ENCODE data around the gene ERC1.
"Not testable (repeated sequence)": the region's sequence is repeated elsewhere in the genome, so short reads cannot be mapped to it uniquely, and the experiment has no call there.

Gene ERC1

DNA sequence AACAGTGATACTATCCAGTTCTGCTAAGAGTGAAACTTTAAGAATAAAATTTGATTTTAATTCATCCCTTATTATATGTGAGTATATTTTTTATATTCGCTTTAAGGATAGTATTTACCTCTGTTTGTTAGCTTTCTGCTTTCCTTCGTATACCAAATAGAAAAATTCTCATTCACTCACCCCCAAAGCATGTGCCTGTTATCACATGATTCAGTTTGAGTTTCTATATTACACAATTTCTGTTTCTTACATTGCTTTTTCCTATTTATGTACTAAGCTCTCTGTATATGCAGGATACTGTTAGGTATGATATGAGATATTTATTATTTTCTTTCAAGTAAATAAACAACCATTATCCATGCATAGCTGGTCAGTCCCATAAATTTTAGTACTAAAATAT is 328.2 kb downstream of the ERC1 start:
- no peak overlapping the region for H3K4me3 ChIP-seq (ENCODE audit: low read length)
- H3K4me1 ChIP-seq (ENCODE audit: control insufficient read depth, insufficient read depth, low read length) = peaks cover 12% of the 10 kb centered on the region
- H3K9ac ChIP-seq (ENCODE audit: low read length) = no peak overlapping the region
- no peaks in the 10 kb centered on the region for H3K9me3 ChIP-seq (ENCODE audit: control insufficient read depth, low read length)
- H3K36me3 ChIP-seq (ENCODE audit: control insufficient read depth, insufficient read depth, low read length) = no peaks in the 10 kb centered on the region
- no peaks in the 10 kb centered on the region for H3K27me3 ChIP-seq (ENCODE audit: control insufficient read depth, insufficient read depth, low read length)

DNA sequence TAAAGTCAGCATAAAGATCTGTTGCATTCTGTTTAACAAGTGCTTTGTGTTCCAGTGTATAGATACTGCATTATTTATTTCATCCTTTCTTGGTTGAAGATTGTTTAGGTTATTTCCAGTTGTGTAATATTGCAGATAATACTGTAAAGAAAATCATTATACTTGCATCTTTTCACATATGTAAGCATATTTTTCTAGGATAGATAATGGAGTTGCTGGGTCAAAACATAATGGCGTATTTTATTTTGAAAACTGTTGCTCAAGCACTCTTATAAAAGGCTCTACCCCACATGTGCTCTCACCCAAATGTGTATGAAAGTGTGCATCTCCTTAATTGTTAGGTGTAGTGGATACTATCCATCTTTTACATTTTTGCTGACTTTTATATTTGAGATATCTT is 329.0 kb downstream of the ERC1 start:
- no peaks in the 10 kb centered on the region for H3K27me3 ChIP-seq (ENCODE audit: control insufficient read depth, insufficient read depth, low read length)
- H3K36me3 ChIP-seq (ENCODE audit: control insufficient read depth, insufficient read depth, low read length) = no peaks in the 10 kb centered on the region
- no peaks in the 10 kb centered on the region for H3K9me3 ChIP-seq (ENCODE audit: control insufficient read depth, low read length)
- no peak overlapping the region for H3K9ac ChIP-seq (ENCODE audit: low read length)
- peaks cover 12% of the 10 kb centered on the region for H3K4me1 ChIP-seq (ENCODE audit: control insufficient read depth, insufficient read depth, low read length)
- no peak overlapping the region for H3K4me3 ChIP-seq (ENCODE audit: low read length)

DNA sequence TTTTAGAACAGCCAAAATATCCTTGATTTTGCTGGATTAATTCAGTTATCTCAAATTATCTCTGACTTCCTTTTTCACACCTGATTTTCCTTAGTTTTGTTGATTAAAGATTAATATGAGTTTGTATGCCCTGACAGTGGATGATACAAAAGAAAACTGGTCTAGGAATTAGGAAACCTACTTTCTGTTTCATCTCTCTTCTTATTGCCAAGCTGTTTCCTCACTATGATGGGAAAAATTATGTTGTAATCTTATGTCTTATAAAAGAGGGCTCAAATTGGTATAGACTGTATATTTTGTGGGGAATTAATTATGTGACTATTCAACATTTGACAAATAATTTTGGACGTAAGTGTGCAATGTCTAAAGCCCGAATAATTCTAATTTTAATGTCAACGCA is 331.8 kb downstream of the ERC1 start:
- Histone ChIP-seq H3K9ac (ENCODE audit: low read length) (no peak overlapping the region), H3K36me3 (ENCODE audit: control insufficient read depth, insufficient read depth, low read length) (no peaks in the 10 kb centered on the region), H3K4me1 (ENCODE audit: control insufficient read depth, insufficient read depth, low read length) (peaks cover 12% of the 10 kb centered on the region), H3K27me3 (ENCODE audit: control insufficient read depth, insufficient read depth, low read length) (no peaks in the 10 kb centered on the region), H3K4me3 (ENCODE audit: low read length) (no peak overlapping the region), H3K9me3 (ENCODE audit: control insufficient read depth, low read length) (no peaks in the 10 kb centered on the region)

DNA sequence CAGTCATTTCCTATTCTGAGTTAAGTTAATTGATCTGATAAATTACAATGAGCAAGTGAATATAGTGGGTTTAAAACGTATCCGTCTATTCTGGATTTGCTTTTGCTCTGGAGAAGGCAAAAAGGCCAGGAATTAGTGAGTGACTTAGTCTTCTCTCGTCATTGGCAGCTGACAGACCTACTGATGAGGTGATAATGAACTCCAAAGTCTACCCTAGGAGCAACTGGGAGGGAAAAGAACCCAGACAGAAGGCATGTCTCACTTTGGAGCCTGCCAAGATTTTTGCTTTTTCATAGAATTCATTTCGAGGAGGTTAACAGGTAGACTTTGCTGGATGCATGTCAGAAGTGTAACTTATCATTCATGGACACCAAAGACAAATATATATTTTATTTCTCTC is 333.1 kb downstream of the ERC1 start:
- H3K27me3 ChIP-seq (ENCODE audit: control insufficient read depth, insufficient read depth, low read length) = no peaks in the 10 kb centered on the region
- H3K4me1 ChIP-seq (ENCODE audit: control insufficient read depth, insufficient read depth, low read length) = peaks cover under 1% of the 10 kb centered on the region
- H3K36me3 ChIP-seq (ENCODE audit: control insufficient read depth, insufficient read depth, low read length) = no peaks in the 10 kb centered on the region
- no peaks in the 10 kb centered on the region for H3K9me3 ChIP-seq (ENCODE audit: control insufficient read depth, low read length)
- no peak overlapping the region for H3K9ac ChIP-seq (ENCODE audit: low read length)
- H3K4me3 ChIP-seq (ENCODE audit: low read length) = no peak overlapping the region

DNA sequence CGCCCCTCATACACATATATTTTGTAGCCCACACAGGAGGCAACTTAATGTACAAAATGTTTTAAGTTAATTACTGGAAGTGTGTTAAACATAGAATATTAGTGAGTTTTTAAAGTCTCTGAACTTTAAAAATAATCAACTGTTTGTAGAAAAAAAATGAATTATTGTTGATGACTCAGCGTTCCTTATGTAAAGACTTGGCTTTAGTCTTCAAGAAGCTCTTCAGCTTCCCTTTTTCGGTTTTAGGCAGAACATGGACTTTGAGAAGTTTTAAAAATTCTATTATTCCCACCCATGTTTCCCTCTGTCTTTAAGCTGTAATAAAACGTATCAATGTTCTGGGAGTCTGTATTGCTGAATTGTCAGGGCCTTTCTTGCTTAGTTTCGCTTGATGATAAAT is 333.9 kb downstream of the ERC1 start:
- no peaks in the 10 kb centered on the region for H3K27me3 ChIP-seq (ENCODE audit: control insufficient read depth, insufficient read depth, low read length)
- H3K9me3 ChIP-seq (ENCODE audit: control insufficient read depth, low read length) = no peaks in the 10 kb centered on the region
- H3K4me1 ChIP-seq (ENCODE audit: control insufficient read depth, insufficient read depth, low read length) = no peaks in the 10 kb centered on the region
- H3K9ac ChIP-seq (ENCODE audit: low read length) = no peak overlapping the region
- no peak overlapping the region for H3K4me3 ChIP-seq (ENCODE audit: low read length)
- no peaks in the 10 kb centered on the region for H3K36me3 ChIP-seq (ENCODE audit: control insufficient read depth, insufficient read depth, low read length)

DNA sequence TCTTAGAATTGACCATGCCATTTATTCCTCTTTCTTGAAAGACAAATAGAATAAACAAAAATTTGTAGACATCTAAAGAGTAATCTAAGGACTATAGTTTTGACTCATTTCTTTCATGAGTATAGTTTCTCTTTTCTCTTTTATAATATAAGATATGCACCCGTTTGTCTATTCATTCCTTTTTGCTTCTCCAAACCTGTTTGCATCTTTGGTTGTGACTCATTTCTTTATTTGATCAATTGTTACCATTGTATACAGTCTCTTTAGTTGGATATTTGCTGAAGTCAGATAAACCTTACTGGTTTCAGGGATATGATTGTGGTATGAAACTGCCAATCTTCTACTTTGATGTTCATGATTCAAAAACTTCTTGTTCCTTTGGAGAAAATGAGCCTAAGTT is 334.6 kb downstream of the ERC1 start:
- no peaks in the 10 kb centered on the region for H3K9me3 ChIP-seq (ENCODE audit: control insufficient read depth, low read length)
- no peaks in the 10 kb centered on the region for H3K36me3 ChIP-seq (ENCODE audit: control insufficient read depth, insufficient read depth, low read length)
- H3K27me3 ChIP-seq (ENCODE audit: control insufficient read depth, insufficient read depth, low read length) = no peaks in the 10 kb centered on the region
- H3K4me1 ChIP-seq (ENCODE audit: control insufficient read depth, insufficient read depth, low read length) = no peaks in the 10 kb centered on the region
- H3K9ac ChIP-seq (ENCODE audit: low read length) = no peak overlapping the region
- no peak overlapping the region for H3K4me3 ChIP-seq (ENCODE audit: low read length)

DNA sequence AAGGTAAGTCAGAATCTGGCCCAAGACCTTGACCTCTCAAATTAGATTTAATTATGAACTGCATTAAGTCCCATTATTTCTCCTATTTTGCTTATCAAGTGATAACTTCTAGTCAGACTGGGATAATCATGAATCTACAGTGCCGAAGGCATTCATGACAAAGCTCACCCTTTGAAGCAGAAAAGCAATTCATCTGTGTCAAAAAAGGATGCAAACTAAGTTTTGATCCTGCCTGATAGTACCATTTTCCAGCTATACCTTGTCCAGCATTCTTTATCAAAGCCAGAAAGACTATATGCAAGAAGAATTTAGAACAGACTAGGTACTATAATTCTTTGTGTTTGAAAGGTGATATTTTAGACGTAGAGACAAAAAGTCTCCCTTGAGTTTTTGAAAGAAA is 335.2 kb downstream of the ERC1 start:
- Histone ChIP-seq H3K9ac (ENCODE audit: low read length) (no peak overlapping the region), H3K36me3 (ENCODE audit: control insufficient read depth, insufficient read depth, low read length) (no peaks in the 10 kb centered on the region), H3K4me3 (ENCODE audit: low read length) (no peak overlapping the region), H3K9me3 (ENCODE audit: control insufficient read depth, low read length) (no peaks in the 10 kb centered on the region), H3K4me1 (ENCODE audit: control insufficient read depth, insufficient read depth, low read length) (no peaks in the 10 kb centered on the region), H3K27me3 (ENCODE audit: control insufficient read depth, insufficient read depth, low read length) (no peaks in the 10 kb centered on the region)

DNA sequence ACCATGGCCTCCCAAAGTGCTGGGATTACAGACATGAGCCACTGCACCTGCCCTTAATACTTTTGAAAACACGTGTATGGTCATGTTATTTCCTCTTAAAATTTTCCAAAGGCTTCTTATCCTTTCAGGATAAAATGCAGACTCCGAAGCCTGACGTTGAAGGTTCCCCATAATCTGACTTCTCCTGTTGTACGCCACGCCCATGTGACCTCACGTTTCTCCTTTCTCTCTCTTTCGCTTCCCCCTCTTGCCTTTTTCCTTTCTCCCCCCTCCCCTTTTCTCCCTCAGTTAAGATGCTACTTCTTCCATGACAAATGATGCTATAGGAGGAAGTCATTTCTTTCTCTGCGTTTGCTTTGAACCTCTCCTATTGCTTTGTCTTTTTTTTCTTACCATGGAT is 337.4 kb downstream of the ERC1 start:
- no peak overlapping the region for H3K9ac ChIP-seq (ENCODE audit: low read length)
- H3K36me3 ChIP-seq (ENCODE audit: control insufficient read depth, insufficient read depth, low read length) = no peaks in the 10 kb centered on the region
- H3K4me3 ChIP-seq (ENCODE audit: low read length) = no peak overlapping the region
- no peaks in the 10 kb centered on the region for H3K4me1 ChIP-seq (ENCODE audit: control insufficient read depth, insufficient read depth, low read length)
- H3K9me3 ChIP-seq (ENCODE audit: control insufficient read depth, low read length) = no peaks in the 10 kb centered on the region
- H3K27me3 ChIP-seq (ENCODE audit: control insufficient read depth, insufficient read depth, low read length) = no peaks in the 10 kb centered on the region

DNA sequence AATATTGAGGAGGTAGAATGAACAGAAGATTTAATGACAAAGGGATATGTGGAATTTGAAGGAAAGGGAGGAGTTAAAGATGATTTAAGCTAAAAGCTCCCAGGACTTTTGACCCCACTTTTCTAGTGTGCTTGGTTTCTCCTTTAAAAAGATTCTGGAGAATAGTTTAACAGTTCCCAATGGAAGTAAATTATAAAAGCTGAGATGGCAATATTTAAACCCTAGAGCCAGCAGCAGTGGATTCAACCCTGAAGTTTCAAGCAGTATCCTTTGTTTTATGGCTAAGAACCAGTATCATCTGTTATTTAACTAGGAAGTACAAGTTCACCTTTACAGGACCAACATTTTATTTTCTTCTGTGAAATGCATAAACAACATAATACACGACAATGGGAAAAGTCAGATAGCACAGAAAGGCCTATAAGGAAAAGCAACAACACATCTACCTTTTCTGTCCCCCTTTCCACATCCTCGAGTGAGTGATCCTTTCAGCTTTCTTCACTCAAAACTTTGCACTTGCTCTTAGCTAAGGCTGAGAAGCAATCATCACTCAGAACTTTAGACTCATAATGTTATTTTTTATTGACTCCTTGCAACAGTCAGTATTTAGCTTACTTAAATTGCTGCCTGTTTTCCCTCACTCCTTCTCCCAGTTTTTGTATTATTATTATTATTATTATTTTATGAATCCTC is 338.9 kb downstream of the ERC1 start:
- H3K9me3 ChIP-seq (ENCODE audit: control insufficient read depth, low read length) = no peaks in the 10 kb centered on the region
- no peaks in the 10 kb centered on the region for H3K27me3 ChIP-seq (ENCODE audit: control insufficient read depth, insufficient read depth, low read length)
- H3K36me3 ChIP-seq (ENCODE audit: control insufficient read depth, insufficient read depth, low read length) = no peaks in the 10 kb centered on the region
- H3K9ac ChIP-seq (ENCODE audit: low read length) = no peak overlapping the region
- H3K4me1 ChIP-seq (ENCODE audit: control insufficient read depth, insufficient read depth, low read length) = no peaks in the 10 kb centered on the region
- H3K4me3 ChIP-seq (ENCODE audit: low read length) = no peak overlapping the region

DNA sequence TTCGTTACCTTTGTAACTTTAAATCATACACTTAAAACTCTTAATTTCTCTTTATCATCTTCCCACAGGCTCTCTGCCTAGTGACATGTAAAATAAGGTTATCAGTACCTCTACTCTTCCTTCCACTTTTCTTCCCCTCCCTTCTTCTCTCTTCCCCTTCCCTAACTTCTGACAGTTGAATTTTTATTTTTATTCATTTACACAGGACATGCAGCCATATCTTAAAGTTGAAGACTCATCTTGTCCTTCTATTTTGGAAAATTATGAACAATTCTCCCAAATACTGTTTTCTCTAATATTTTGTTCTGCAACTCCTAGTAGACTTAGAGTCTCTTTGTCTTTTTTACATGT is 339.4 kb downstream of the ERC1 start:
- no peak overlapping the region for H3K4me3 ChIP-seq (ENCODE audit: low read length)
- no peaks in the 10 kb centered on the region for H3K36me3 ChIP-seq (ENCODE audit: control insufficient read depth, insufficient read depth, low read length)
- no peaks in the 10 kb centered on the region for H3K9me3 ChIP-seq (ENCODE audit: control insufficient read depth, low read length)
- no peaks in the 10 kb centered on the region for H3K27me3 ChIP-seq (ENCODE audit: control insufficient read depth, insufficient read depth, low read length)
- no peak overlapping the region for H3K9ac ChIP-seq (ENCODE audit: low read length)
- no peaks in the 10 kb centered on the region for H3K4me1 ChIP-seq (ENCODE audit: control insufficient read depth, insufficient read depth, low read length)

DNA sequence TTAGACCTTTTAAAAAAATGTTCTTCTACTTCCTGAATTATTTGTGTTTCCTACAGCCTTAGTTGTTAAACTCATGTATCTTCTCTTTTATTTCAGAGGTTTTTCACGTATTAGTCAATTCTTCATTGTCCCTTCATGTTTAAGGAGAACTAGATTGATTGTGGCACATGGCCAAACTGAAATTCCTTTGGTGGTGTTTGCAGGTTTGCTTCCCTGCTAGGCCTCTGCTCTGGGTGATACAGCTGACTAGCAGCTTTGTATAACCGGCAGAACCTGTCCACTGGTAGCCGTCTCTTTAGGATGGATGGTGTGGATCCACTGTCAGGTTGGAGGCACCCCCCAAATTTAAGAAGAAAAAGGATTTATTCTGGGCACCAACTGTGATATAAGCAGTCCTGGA is 341.3 kb downstream of the ERC1 start:
- H3K9me3 ChIP-seq (ENCODE audit: control insufficient read depth, low read length) = no peaks in the 10 kb centered on the region
- H3K4me1 ChIP-seq (ENCODE audit: control insufficient read depth, insufficient read depth, low read length) = no peaks in the 10 kb centered on the region
- H3K4me3 ChIP-seq (ENCODE audit: low read length) = no peak overlapping the region
- H3K9ac ChIP-seq (ENCODE audit: low read length) = no peak overlapping the region
- H3K27me3 ChIP-seq (ENCODE audit: control insufficient read depth, insufficient read depth, low read length) = no peaks in the 10 kb centered on the region
- no peaks in the 10 kb centered on the region for H3K36me3 ChIP-seq (ENCODE audit: control insufficient read depth, insufficient read depth, low read length)

DNA sequence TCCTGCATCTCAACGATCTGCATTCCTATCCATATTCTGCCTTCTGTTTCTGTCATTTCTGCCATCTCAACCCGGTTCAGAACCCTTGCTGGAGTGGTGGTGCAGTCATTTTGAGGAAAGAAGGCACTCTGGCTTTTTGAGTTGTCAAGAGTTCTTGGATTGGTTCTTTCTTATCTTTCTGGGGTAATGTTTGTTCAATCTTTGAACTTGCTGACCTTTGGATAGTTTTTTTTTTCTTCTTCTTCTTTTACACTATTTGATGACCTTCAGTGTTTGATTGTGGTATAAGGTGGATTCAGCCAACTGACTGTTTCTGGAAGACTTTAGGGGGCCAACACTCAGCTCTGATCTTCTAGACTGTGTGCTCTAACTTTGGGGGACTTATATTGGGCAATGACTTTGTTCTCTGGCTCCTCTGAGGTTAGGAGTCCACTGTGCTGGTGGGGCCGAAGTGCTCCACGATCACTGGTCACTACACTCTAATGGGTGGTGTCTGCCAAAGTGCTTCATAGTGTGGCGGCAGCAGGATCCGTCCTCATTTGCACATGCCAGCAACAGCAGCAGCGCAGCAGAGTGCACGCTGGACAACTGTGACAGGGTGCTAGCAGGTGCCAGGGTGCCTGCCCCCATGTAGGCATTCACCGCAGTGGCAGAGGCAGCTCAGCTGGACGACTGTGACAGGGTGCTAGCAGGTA is 347.6 kb downstream of the ERC1 start:
- H3K4me3 ChIP-seq (ENCODE audit: low read length) = no peak overlapping the region

DNA sequence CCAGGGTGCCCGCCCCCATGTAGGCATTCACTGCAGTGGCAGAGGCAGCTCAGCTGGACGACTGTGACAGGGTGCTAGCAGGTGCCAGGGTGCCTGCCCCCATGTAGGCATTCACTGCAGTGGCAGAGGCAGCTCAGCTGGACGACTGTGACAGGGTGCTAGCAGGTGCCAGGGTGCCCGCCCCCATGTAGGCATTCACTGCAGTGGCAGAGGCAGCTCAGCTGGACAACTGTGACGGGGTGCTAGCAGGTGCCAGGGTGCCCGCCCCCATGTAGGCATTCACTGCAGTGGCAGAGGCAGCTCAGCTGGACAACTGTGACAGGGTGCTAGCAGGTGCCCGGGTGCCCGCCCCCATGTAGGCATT is 348.1 kb downstream of the ERC1 start:
- not testable (repeated sequence) for H3K27me3 ChIP-seq (ENCODE audit: control insufficient read depth, insufficient read depth, low read length); H3K9me3 ChIP-seq (ENCODE audit: control insufficient read depth, low read length); H3K4me3 ChIP-seq (ENCODE audit: low read length); H3K4me1 ChIP-seq (ENCODE audit: control insufficient read depth, insufficient read depth, low read length); H3K9ac ChIP-seq (ENCODE audit: low read length); H3K36me3 ChIP-seq (ENCODE audit: control insufficient read depth, insufficient read depth, low read length)

More for the DNA sequence above, 347.6 kb downstream of the ERC1 start:
- H3K4me1 ChIP-seq (ENCODE audit: control insufficient read depth, insufficient read depth, low read length) = no peaks in the 10 kb centered on the region
- H3K36me3 ChIP-seq (ENCODE audit: control insufficient read depth, insufficient read depth, low read length) = no peaks in the 10 kb centered on the region
- H3K9me3 ChIP-seq (ENCODE audit: control insufficient read depth, low read length) = no peaks in the 10 kb centered on the region
- H3K27me3 ChIP-seq (ENCODE audit: control insufficient read depth, insufficient read depth, low read length) = no peaks in the 10 kb centered on the region
- H3K9ac ChIP-seq (ENCODE audit: low read length) = no peak overlapping the region
